K562 (cell line): ENCODE measurements around the gene HMBS. TPM values are rescaled to one million over a fixed set of nuclear protein-coding genes. Genes with fewer than 3 reads are reported as not detected.

Experiments used
- ATAC-seq: fragments of 200-7000 bp; cut with Tn5 transposase; 3 replicates; pipeline ENCODE4 v1.9.1; 2020; ENCODE audit warnings: moderate library complexity
- BruUV-seq: library from RNA; stranded (reverse); fragments of 400-500 nt; replicated peaks from 2 replicates; lab custom pipeline; 2021; lab: Mats Ljungman, UMichigan
- CTCF ChIA-PET: fragments of 300-600 bp; formaldehyde crosslinking; extraction: SDS; loops from one replicate; lab custom pipeline; 2021; ENCODE audit warnings: low intra/inter-chr PET ratio; lab: Yijun Ruan, JAX
- POLR2A ChIA-PET: fragments of 300-600, 350-650 bp; sonication (Branson Sonifier 250); formaldehyde crosslinking; extraction: SDS; loops from one replicate; lab custom pipeline; 2021; ENCODE audit warnings: antibody characterized with exemption, inconsistent platforms; lab: Yijun Ruan, JAX
- DNase-seq, 4 experiments: peaks; one replicate each; pipeline versions ENCODE4 v3.0.0 to v3.0.0-alpha.2; 2011 to 2018; ENCODE audit warnings: low spot score in 3 of 4, mixed read lengths in 3 of 4; ENCODE audit errors: extremely low read depth in 1 of 4
- FAIRE-seq: peaks from 2 replicates; lab custom pipeline; 2011; peaks lifted over from hg19 to GRCh38; lab: Jason Lieb, UNC
- H2AFZ ChIP-seq: 2 replicates; pipeline ENCODE4 v1.6.0; 2011; ENCODE audit warnings: low read depth, low read length, control low read depth, inconsistent platforms
- H3K27ac ChIP-seq: fragments of 200-600 bp; 3 replicates; pipeline ENCODE4 v1.8.0; 2011; ENCODE audit warnings: low read depth, mild to moderate bottlenecking, control low read depth, inconsistent platforms, low read length, moderate library complexity, mixed read lengths; ENCODE audit errors: extremely low read depth
- H3K27me3 ChIP-seq, 2 experiments: fragments of 300-600 bp in 1 of 2; 2 replicates in 1 of 2; 3 replicates in 1 of 2; pipeline versions ENCODE4 v1.6.0 to v1.8.0; 2011; ENCODE audit warnings: inconsistent platforms in 2 of 2, low read length in 2 of 2, mild to moderate bottlenecking in 1 of 2, mixed read lengths in 1 of 2, moderate library complexity in 1 of 2; ENCODE audit not compliant: control insufficient read depth in 2 of 2, insufficient read depth in 2 of 2
- H3K36me3 ChIP-seq: fragments of 300-600 bp; 3 replicates; pipeline ENCODE4 v1.8.0; 2011; ENCODE audit warnings: mild to moderate bottlenecking, low read length, inconsistent platforms; ENCODE audit not compliant: control insufficient read depth, insufficient read depth
- H3K4me1 ChIP-seq, 2 experiments: fragments of 200-600 bp in 1 of 2; replicated peaks in 1 of 2; 2 replicates in 1 of 2; 3 replicates in 1 of 2; pipeline versions ENCODE4 v1.5.1 to v1.8.0; 2011; ENCODE audit warnings: inconsistent platforms in 2 of 2, low read length in 2 of 2, mild to moderate bottlenecking in 1 of 2, mixed read lengths in 1 of 2, moderate library complexity in 1 of 2; ENCODE audit not compliant: control insufficient read depth in 2 of 2, insufficient read depth in 2 of 2
- H3K4me2 ChIP-seq: 2 replicates; pipeline ENCODE4 v1.6.1; 2011; ENCODE audit warnings: low read length, control low read depth, inconsistent platforms, mixed read lengths; ENCODE audit not compliant: insufficient read depth
- H3K4me3 ChIP-seq: fragments of 200-600 bp; sonication (generic), shearing (Covaris generic); 2 replicates; pipeline ENCODE4 v1.5.1; 2016; ENCODE audit warnings: control low read depth, inconsistent platforms
- H3K79me2 ChIP-seq: fragments of 200-600 bp; 3 replicates; pipeline ENCODE4 v1.8.0; 2011; ENCODE audit warnings: low read length, inconsistent platforms; ENCODE audit not compliant: control insufficient read depth, insufficient read depth
- H3K9ac ChIP-seq, 2 experiments: 2 replicates each; pipeline versions ENCODE4 v1.6.0 to v1.6.1; 2011; ENCODE audit warnings: low read depth in 2 of 2, low read length in 2 of 2, control low read depth in 1 of 2, inconsistent platforms in 1 of 2, mild to moderate bottlenecking in 1 of 2, mixed read lengths in 1 of 2; ENCODE audit not compliant: insufficient read depth in 1 of 2
- H3K9me1 ChIP-seq: one replicate; pipeline ENCODE4 v1.6.0; 2011; ENCODE audit warnings: inconsistent platforms, mild to moderate bottlenecking, low read length, moderate library complexity; ENCODE audit not compliant: control insufficient read depth, insufficient read depth
- H3K9me3 ChIP-seq: replicated peaks from 2 replicates; pipeline ENCODE4 v1.5.1; 2011; ENCODE audit warnings: low read depth, low read length, inconsistent platforms; ENCODE audit not compliant: control insufficient read depth, insufficient read depth
- H4K20me1 ChIP-seq: replicated peaks from 2 replicates; pipeline ENCODE4 v1.6.1; 2011; ENCODE audit warnings: low read length, inconsistent platforms, mixed read lengths; ENCODE audit not compliant: control insufficient read depth, insufficient read depth
- CCAR2 ChIP-seq: fragments of 200-400 bp; formaldehyde crosslinking; IDR thresholded peaks from 2 replicates; pipeline ENCODE4 v1.6.1; 2017; ENCODE audit warnings: mild to moderate bottlenecking, low read depth, low read length
- CCNT2 ChIP-seq: IDR thresholded peaks from 2 replicates; pipeline ENCODE4 v1.6.1; 2011; ENCODE audit warnings: borderline replicate concordance, low read depth, mild to moderate bottlenecking, moderate library complexity, mixed read lengths, low read length; ENCODE audit not compliant: insufficient read length; ENCODE audit errors: extremely low read depth
- DDX20 ChIP-seq: fragments of 450-650 bp; IDR thresholded peaks from 2 replicates; pipeline ENCODE4 v1.6.1; 2016; ENCODE audit warnings: missing genetic modification characterization, low read depth, mild to moderate bottlenecking, missing compliant biosample characterization, moderate library complexity
- FOXM1 ChIP-seq, 2 experiments: fragments of 450-650 bp in 1 of 2; sonication (generic) in 1 of 2; formaldehyde crosslinking in 1 of 2; IDR thresholded peaks; 2 replicates each; pipeline versions ENCODE4 v1.6.1 to v1.9.0; 2017 to 2022; ENCODE audit warnings: low read depth in 2 of 2, mild to moderate bottlenecking in 2 of 2, missing genetic modification reagents in 1 of 2, moderate library complexity in 1 of 2
- GABPB2 ChIP-seq: fragments of 250-450 bp; sonication (Bioruptor Pico); conservative IDR thresholded peaks from 2 replicates; pipeline ENCODE4 v1.5.1; 2021; ENCODE audit warnings: mild to moderate bottlenecking
- MEIS2 ChIP-seq: fragments of 450-650 bp; IDR thresholded peaks from 2 replicates; pipeline ENCODE4 v1.6.1; 2014; ENCODE audit warnings: mild to moderate bottlenecking; ENCODE audit not compliant: partially characterized antibody
- MXI1 ChIP-seq: IDR thresholded peaks from 2 replicates; pipeline ENCODE4 v1.6.1; 2011; ENCODE audit warnings: low read depth, mild to moderate bottlenecking, improper control_type of control experiment, low read length
- NFE2 ChIP-seq: IDR thresholded peaks from 2 replicates; pipeline ENCODE4 v1.6.1; 2014; ENCODE audit warnings: antibody characterized with exemption, low read depth
- NFIC ChIP-seq: fragments of 450-650 bp; IDR thresholded peaks from 2 replicates; pipeline ENCODE4 v1.6.1; 2017; ENCODE audit warnings: mild to moderate bottlenecking, inconsistent platforms
- OTX1 ChIP-seq: fragments of 450-650 bp; formaldehyde crosslinking; IDR thresholded peaks from 2 replicates; pipeline ENCODE4 v1.4.0; 2022; ENCODE audit warnings: mild to moderate bottlenecking
- PHF21A ChIP-seq: fragments of 450-650 bp; IDR thresholded peaks from 2 replicates; pipeline ENCODE4 v1.6.1; 2017; ENCODE audit warnings: low read depth, borderline replicate concordance
- RB1 ChIP-seq: fragments of 450-650 bp; IDR thresholded peaks from 2 replicates; pipeline ENCODE4 v1.6.1; 2017; ENCODE audit warnings: low read depth, mild to moderate bottlenecking
- SMAD4 ChIP-seq: fragments of 250-450 bp; sonication (Bioruptor Pico); conservative IDR thresholded peaks from 2 replicates; pipeline ENCODE4 v1.8.0; 2021; ENCODE audit warnings: inconsistent platforms, mild to moderate bottlenecking, moderate library complexity
- ZNF408 ChIP-seq: fragments of 250-450 bp; sonication (Bioruptor Pico); IDR thresholded peaks from 2 replicates; pipeline ENCODE4 v1.4.0; 2020; ENCODE audit warnings: low read depth, mild to moderate bottlenecking, moderate library complexity
- ZSCAN32 ChIP-seq: fragments of 450-650 bp; formaldehyde crosslinking; IDR thresholded peaks from 2 replicates; pipeline ENCODE4 v1.4.0; 2020; ENCODE audit warnings: mild to moderate bottlenecking, moderate library complexity
- ZZZ3 ChIP-seq: fragments of 450-650 bp; IDR thresholded peaks from 2 replicates; pipeline ENCODE4 v1.6.1; 2016; ENCODE audit warnings: antibody characterized with exemption, mild to moderate bottlenecking, moderate library complexity
- WGBS: fragments of 100-300 bp; shearing (Covaris generic); methylation state at CpG from one replicate; pipeline ENCODE4 v1.1.6; 2016; ENCODE audit warnings: low coverage, mixed read lengths; ENCODE audit not compliant: insufficient coverage; ENCODE audit errors: missing lambda C conversion rate; 5-methylcytosine and 5-hydroxymethylcytosine counted together
- in situ Hi-C: fragments of 300-500 bp; cut with MboI; formaldehyde crosslinking; loops from 4 replicates; pipeline ENCODE4 v1.15.0; 2018; ENCODE audit warnings: inconsistent platforms, mixed read lengths
- intact Hi-C: fragments of 100-400 bp; cut with micrococcal nuclease; formaldehyde crosslinking; loops from 2 replicates; pipeline ENCODE4 v1.14.2; 2022
- polyA plus RNA-seq, 8 experiments: library from polyadenylated mRNA; depleted of rRNA in 4 of 8; stranded (reverse) in 5 of 8; unstranded in 3 of 8; fragments of >200 nt; fragmentation: Nextera tagmentation in 2 of 8; fragmentation: Illumina TruSeq in 1 of 8; extraction: Ambion mirVana in 2 of 8; extraction: Trizol in 1 of 8; gene quantifications; 2 replicates each; pipeline versions ENCODE4 v1.2.1 to v1.2.3, GENCODE V29; 2011 to 2014; ENCODE audit warnings: inconsistent platforms in 1 of 8, missing spikeins in 1 of 8
- total RNA-seq, 7 experiments: library from RNA; depleted of rRNA in 6 of 7; stranded (reverse); fragments of >200 nt in 6 of 7; fragmentation: Illumina TruSeq in 2 of 7; extraction: Trizol in 2 of 7; gene quantifications; 2 replicates each; pipeline versions ENCODE4 v1.2.1 to v1.2.3, GENCODE V29; 2011 to 2021; ENCODE audit warnings: low replicate concordance in 1 of 7
- TF ChIP-seq, protein P1 (sequence below): sonication (generic); formaldehyde crosslinking; IDR thresholded peaks from 2 replicates; pipeline ENCODE4 v1.9.0; 2022; ENCODE audit warnings: mild to moderate bottlenecking, missing genetic modification reagents
- TF ChIP-seq, protein P2 (sequence below), 2 experiments: fragments of 450-650 bp; conservative IDR thresholded peaks; 2 replicates each; pipeline ENCODE4 v1.6.1; 2017; ENCODE audit warnings: mild to moderate bottlenecking in 2 of 2, moderate library complexity in 2 of 2
- TF ChIP-seq, protein P3 (sequence below): conservative IDR thresholded peaks from 2 replicates; pipeline ENCODE4 v1.6.1; 2011; ENCODE audit warnings: low read depth, mild to moderate bottlenecking, low read length; ENCODE audit not compliant: control insufficient read depth

HMBS gene
- total and polyA plus RNA-seq, 9 of the 15 experiments (the other 6 are each of a cell fraction or from before 2014, with no cell fraction given) = 56.9 to 385 (median 286) TPM

DNA sequence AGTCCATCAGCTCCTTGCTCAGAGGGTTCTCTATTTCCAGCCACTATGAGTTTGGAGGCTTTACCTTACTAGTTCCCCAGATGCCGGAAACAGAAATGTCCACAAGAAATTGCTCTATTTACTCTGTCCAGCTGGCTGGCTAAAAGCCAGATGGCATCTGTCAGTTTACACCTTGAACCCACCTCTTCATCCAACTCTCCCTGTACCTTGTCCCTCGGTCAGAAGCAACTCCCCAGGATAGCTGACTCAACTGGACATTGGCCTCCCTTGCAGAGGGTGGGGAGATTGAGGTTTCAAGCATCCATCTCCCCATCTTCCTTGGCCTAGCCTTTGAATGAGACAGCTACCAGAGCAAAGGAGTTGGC lies 24.2 kb downstream of the HMBS start:
- WGBS = 18% methylated on average over 2 of the region's 2 CpGs
- no peaks in the 10 kb centered on the region for H3K9me3 ChIP-seq
- peak overlapping the region; percentile 71 to 94; a peak in 3 of 4 replicates for H3K9ac ChIP-seq
- intact Hi-C loops (loop anchor here (5.0 kb wide), 1 partner anchor 268 kb away; no protein-coding TSS in a partner anchor), in situ Hi-C loops (no loop called here)
- BruUV-seq = no TSS peak
- no peak for DNase-seq
- H3K36me3 ChIP-seq = peaks cover 51% of the 10 kb centered on the region
- POLR2A ChIA-PET = interaction anchor here (0.7 to 5.8 kb wide), 12 partner anchors 10 to 208 kb away, joined by 3 to 75 read pairs (median 4); partner anchors contain the start of genes HINFP, MCAM and NLRX1
- CTCF ChIA-PET = no interaction called here
- no peaks in the 10 kb centered on the region for H3K27me3 ChIP-seq
- no peaks in the 10 kb centered on the region for H3K9me1 ChIP-seq
- peak overlapping the region; percentile 99 for H3K4me2 ChIP-seq
- peaks cover 32 to 34% of the 10 kb centered on the region in 2 experiments for H3K4me1 ChIP-seq
- H2AFZ ChIP-seq = peak overlapping the region; percentile 64; the same call in 1 of the 2 replicates
- no peak for FAIRE-seq
- peak overlapping the region; percentile 83; the same call in 2 of the 3 replicates for H3K27ac ChIP-seq
- ATAC-seq = no peak
- peaks cover 18% of the 10 kb centered on the region for H4K20me1 ChIP-seq
- H3K79me2 ChIP-seq = peaks cover 41% of the 10 kb centered on the region
- peak overlapping the region; percentile 94 for H3K4me3 ChIP-seq
- TF ChIP-seq FOXM1 (IDR thresholded peaks at IDR 0.05; ENCODE audit: low read depth) = no peak
- no peak for TF ChIP-seq FOXM1 (CRISPR knock-in tag; IDR thresholded peaks at IDR 0.05; ENCODE audit: low read depth)
- TF ChIP-seq CCAR2 = no peak
- TF ChIP-seq PHF21A = no peak
- no peak for TF ChIP-seq DDX20 (tag)
- TF ChIP-seq ZNF408 (CRISPR knock-in tag) = no peak
- TF ChIP-seq, protein P1, sequence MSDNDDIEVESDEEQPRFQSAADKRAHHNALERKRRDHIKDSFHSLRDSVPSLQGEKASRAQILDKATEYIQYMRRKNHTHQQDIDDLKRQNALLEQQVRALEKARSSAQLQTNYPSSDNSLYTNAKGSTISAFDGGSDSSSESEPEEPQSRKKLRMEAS (CRISPR knock-in tag) = no peak
- TF ChIP-seq, protein P2, sequence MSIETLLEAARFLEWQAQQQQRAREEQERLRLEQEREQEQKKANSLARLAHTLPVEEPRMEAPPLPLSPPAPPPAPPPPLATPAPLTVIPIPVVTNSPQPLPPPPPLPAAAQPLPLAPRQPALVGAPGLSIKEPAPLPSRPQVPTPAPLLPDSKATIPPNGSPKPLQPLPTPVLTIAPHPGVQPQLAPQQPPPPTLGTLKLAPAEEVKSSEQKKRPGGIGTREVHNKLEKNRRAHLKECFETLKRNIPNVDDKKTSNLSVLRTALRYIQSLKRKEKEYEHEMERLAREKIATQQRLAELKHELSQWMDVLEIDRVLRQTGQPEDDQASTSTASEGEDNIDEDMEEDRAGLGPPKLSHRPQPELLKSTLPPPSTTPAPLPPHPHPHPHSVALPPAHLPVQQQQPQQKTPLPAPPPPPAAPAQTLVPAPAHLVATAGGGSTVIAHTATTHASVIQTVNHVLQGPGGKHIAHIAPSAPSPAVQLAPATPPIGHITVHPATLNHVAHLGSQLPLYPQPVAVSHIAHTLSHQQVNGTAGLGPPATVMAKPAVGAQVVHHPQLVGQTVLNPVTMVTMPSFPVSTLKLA (conservative IDR thresholded peaks at IDR 0.05) = peak in 1 of 2 experiments; percentile 3; a peak in 1 of 4 replicates
- no peak for TF ChIP-seq SMAD4 (CRISPR knock-in tag)
- TF ChIP-seq RB1 = no peak
- no peak for TF ChIP-seq ZZZ3
- TF ChIP-seq OTX1 (CRISPR knock-in tag) = no peak
- TF ChIP-seq MEIS2 = no peak
- no peak for TF ChIP-seq ZSCAN32 (CRISPR knock-in tag)
- TF ChIP-seq, protein P3, sequence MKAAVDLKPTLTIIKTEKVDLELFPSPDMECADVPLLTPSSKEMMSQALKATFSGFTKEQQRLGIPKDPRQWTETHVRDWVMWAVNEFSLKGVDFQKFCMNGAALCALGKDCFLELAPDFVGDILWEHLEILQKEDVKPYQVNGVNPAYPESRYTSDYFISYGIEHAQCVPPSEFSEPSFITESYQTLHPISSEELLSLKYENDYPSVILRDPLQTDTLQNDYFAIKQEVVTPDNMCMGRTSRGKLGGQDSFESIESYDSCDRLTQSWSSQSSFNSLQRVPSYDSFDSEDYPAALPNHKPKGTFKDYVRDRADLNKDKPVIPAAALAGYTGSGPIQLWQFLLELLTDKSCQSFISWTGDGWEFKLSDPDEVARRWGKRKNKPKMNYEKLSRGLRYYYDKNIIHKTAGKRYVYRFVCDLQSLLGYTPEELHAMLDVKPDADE = no peak
- no peak for TF ChIP-seq NFE2
- no peak for TF ChIP-seq MXI1
- TF ChIP-seq GABPB2 (CRISPR knock-in tag) = no peak
- peak; percentile 88 for TF ChIP-seq NFIC
- TF ChIP-seq CCNT2 = no peak
